H1 (cell line): Measurements from ENCODE around the gene PALM.

Source experiments
- CEBPB ChIP-seq: IDR thresholded peaks from 2 replicates; pipeline ENCODE4 v1.6.1; 2012; ENCODE audit warnings: low read depth, low read length
- CHD2 ChIP-seq: IDR thresholded peaks from 2 replicates; pipeline ENCODE4 v1.6.1; 2012; ENCODE audit warnings: low read length, improper control_type of control experiment
- CREB1 ChIP-seq: IDR thresholded peaks from 2 replicates; pipeline ENCODE4 v1.6.1; 2012; ENCODE audit warnings: inconsistent platforms
- CTCF ChIP-seq, 3 experiments: IDR thresholded peaks; 1 replicate in 2 of 3; 2 replicates in 1 of 3; pipeline versions ENCODE4 v1.5.1 to v1.6.1; 2011; ENCODE audit warnings: low read length in 3 of 3, mild to moderate bottlenecking in 3 of 3, inconsistent platforms in 2 of 3, low read depth in 1 of 3, moderate library complexity in 1 of 3; ENCODE audit not compliant: insufficient read depth in 1 of 3; ENCODE audit errors: control extremely low read depth in 1 of 3
- EZH2 ChIP-seq: fragments of 200-600 bp; sonication (generic); IDR thresholded peaks from 2 replicates; pipeline ENCODE4 v1.7.1; 2012; ENCODE audit warnings: low read depth, mild to moderate bottlenecking, moderate library complexity, low read length, inconsistent platforms; ENCODE audit not compliant: severe bottlenecking
- FOSL1 ChIP-seq: IDR thresholded peaks from 2 replicates; pipeline ENCODE4 v1.6.1; 2011; ENCODE audit warnings: mild to moderate bottlenecking, low read depth, low read length, moderate library complexity; ENCODE audit not compliant: insufficient read depth
- JUN ChIP-seq: IDR thresholded peaks from 2 replicates; pipeline ENCODE4 v1.6.1; 2011; ENCODE audit warnings: low read depth, mild to moderate bottlenecking, improper control_type of control experiment, low read length
- KDM1A ChIP-seq: fragments of 200-600, 300-600 bp; sonication (generic); IDR thresholded peaks from 2 replicates; pipeline ENCODE4 v1.7.1; 2016; ENCODE audit warnings: mild to moderate bottlenecking, low read length, borderline replicate concordance
- RFX5 ChIP-seq: IDR thresholded peaks from 2 replicates; pipeline ENCODE4 v1.6.1; 2011; ENCODE audit warnings: low read depth, low read length, improper control_type of control experiment, borderline replicate concordance
- USF2 ChIP-seq: IDR thresholded peaks from 2 replicates; pipeline ENCODE4 v1.6.1; 2011; ENCODE audit warnings: low read length, improper control_type of control experiment

GRCh38 chr19:732148-733069 is 23.7 kb downstream of the PALM start:
- TF ChIP-seq EZH2 (no peak), CHD2 (no peak), CREB1 (no peak), RFX5 (no peak), CEBPB (no peak), JUN (no peak), KDM1A (no peak), USF2 (no peak), CTCF (IDR thresholded peaks at IDR 0.05; ENCODE audit: control extremely low read depth in 1 of 3, insufficient read depth in 1 of 3, low read depth in 1 of 3, low read length in 3 of 3) (no peak), FOSL1 (no peak)
